Mammary epithelial cell (primary cell): Measurements from ENCODE around the gene HESX1.

ENCODE experiments used
- EZH2 ChIP-seq: IDR thresholded peaks from 2 replicates; pipeline ENCODE4 v1.6.1; 2012; ENCODE audit warnings: low read length, inconsistent platforms, borderline replicate concordance
- TF ChIP-seq, protein P1 (sequence below), 2 donors: IDR thresholded peaks in 1 of 2; conservative IDR thresholded peaks in 1 of 2; 2 replicates each; pipeline ENCODE4 v1.5.1; 2011 to 2012; ENCODE audit warnings: inconsistent platforms in 2 of 2, low read length in 2 of 2, mild to moderate bottlenecking in 2 of 2, control low read depth in 1 of 2, low read depth in 1 of 2; ENCODE audit not compliant: insufficient read depth in 1 of 2; ENCODE audit errors: extremely low read depth in 1 of 2

DNA sequence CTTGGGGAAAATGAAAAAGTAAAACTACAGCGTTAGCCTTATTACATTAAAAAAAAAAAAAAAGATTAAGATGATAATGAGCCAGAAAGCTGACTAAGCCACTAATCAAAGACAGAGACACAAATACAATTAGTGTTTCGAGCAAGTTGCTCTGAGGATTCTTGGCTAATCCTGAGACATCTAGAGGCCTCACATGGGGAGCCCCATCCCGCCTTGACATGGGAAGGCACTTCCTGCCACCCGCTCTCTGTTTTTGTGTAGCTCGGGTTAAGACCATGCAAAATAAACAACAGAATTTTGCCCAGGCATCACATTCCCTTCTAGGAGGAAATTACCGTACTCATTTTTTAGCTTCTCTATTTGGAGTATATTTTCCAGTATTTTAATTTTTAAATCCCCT is 15.3 kb downstream of the HESX1 start:
- TF ChIP-seq, protein P1, sequence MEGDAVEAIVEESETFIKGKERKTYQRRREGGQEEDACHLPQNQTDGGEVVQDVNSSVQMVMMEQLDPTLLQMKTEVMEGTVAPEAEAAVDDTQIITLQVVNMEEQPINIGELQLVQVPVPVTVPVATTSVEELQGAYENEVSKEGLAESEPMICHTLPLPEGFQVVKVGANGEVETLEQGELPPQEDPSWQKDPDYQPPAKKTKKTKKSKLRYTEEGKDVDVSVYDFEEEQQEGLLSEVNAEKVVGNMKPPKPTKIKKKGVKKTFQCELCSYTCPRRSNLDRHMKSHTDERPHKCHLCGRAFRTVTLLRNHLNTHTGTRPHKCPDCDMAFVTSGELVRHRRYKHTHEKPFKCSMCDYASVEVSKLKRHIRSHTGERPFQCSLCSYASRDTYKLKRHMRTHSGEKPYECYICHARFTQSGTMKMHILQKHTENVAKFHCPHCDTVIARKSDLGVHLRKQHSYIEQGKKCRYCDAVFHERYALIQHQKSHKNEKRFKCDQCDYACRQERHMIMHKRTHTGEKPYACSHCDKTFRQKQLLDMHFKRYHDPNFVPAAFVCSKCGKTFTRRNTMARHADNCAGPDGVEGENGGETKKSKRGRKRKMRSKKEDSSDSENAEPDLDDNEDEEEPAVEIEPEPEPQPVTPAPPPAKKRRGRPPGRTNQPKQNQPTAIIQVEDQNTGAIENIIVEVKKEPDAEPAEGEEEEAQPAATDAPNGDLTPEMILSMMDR (conservative IDR thresholded peaks at IDR 0.05 in 1 of 2, IDR thresholded peaks at IDR 0.05 in 1 of 2; ENCODE audit: extremely low read depth in 1 of 2, insufficient read depth in 1 of 2, low read depth in 1 of 2, low read length in 2 of 2) = no peak
- TF ChIP-seq EZH2 = no peak
